Uterus (tissue), 2 donors: ENCODE data around the gene NAT10.

Experiments
- POLR2A ChIP-seq, 2 donors: fragments of 450-650 bp; IDR thresholded peaks; one replicate each; pipeline ENCODE4 v1.6.1; 2016; ENCODE audit warnings: antibody characterized with exemption in 2 of 2, mild to moderate bottlenecking in 1 of 2, moderate library complexity in 1 of 2
- TF ChIP-seq, protein P1 (sequence below), 4 experiments: fragments of 200-600 bp in 2 of 4; fragments of 450-650 bp in 2 of 4; sonication (generic) in 2 of 4; IDR thresholded peaks; one replicate each; pipeline ENCODE4 v1.5.1; 2016 to 2019; ENCODE audit warnings: antibody characterized with exemption in 4 of 4, mild to moderate bottlenecking in 2 of 4, moderate library complexity in 1 of 4

DNA sequence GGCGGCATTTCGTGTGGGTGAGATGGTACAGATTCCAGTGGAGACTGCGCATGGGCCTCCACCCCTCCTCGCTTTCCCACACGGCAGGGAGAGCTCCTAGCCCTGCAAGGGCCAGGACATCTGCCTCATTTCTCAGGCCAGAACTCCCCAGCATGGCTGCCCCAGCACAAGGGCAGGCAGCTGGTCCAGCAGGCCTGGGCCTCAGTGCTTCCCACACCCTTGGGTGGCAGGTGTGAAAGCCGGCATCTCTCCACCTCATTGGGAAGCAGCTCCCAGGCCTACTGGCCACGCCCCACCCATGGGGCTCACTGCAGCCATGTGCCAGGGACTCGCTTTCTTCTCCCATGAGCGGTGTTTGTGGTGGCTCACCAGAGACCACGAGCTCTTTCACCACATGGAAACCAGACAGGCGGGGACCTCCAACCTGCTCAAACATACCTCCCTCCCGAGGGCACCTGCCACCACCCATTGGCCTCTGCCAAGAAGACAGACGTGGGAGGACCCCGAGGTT, 79.1 kb downstream of the NAT10 start:
- no peak for TF ChIP-seq POLR2A (IDR thresholded peaks at IDR 0.05)
- TF ChIP-seq, protein P1, sequence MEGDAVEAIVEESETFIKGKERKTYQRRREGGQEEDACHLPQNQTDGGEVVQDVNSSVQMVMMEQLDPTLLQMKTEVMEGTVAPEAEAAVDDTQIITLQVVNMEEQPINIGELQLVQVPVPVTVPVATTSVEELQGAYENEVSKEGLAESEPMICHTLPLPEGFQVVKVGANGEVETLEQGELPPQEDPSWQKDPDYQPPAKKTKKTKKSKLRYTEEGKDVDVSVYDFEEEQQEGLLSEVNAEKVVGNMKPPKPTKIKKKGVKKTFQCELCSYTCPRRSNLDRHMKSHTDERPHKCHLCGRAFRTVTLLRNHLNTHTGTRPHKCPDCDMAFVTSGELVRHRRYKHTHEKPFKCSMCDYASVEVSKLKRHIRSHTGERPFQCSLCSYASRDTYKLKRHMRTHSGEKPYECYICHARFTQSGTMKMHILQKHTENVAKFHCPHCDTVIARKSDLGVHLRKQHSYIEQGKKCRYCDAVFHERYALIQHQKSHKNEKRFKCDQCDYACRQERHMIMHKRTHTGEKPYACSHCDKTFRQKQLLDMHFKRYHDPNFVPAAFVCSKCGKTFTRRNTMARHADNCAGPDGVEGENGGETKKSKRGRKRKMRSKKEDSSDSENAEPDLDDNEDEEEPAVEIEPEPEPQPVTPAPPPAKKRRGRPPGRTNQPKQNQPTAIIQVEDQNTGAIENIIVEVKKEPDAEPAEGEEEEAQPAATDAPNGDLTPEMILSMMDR (IDR thresholded peaks at IDR 0.05): no peak
